Stomach (tissue), 4 donors: ENCODE data around the gene ABCF2.

Experiments
- CTCF ChIP-seq, 7 experiments: fragments of 450-650 bp in 4 of 7; fragments of 200-600 bp in 3 of 7; sonication (generic) in 3 of 7; IDR thresholded peaks; one replicate each; pipeline ENCODE4 v1.5.1; 2016 to 2019; ENCODE audit warnings: antibody characterized with exemption in 7 of 7, control low read depth in 2 of 7, mild to moderate bottlenecking in 1 of 7
- EP300 ChIP-seq: sonication (generic); formaldehyde crosslinking; IDR thresholded peaks from one replicate; pipeline ENCODE4 v1.6.1; 2017; ENCODE audit warnings: antibody characterized with exemption
- POLR2A ChIP-seq, 4 donors: fragments of 450-650 bp; IDR thresholded peaks; one replicate each; pipeline ENCODE4 v1.6.1; 2016; ENCODE audit warnings: antibody characterized with exemption in 4 of 4, control low read depth in 2 of 4, mild to moderate bottlenecking in 1 of 4, moderate library complexity in 1 of 4
- POLR2AphosphoS5 ChIP-seq, 3 donors: sonication (generic); formaldehyde crosslinking; IDR thresholded peaks; one replicate each; pipeline ENCODE4 v1.6.1; 2016; ENCODE audit warnings: antibody characterized with exemption in 3 of 3

GRCh38 chr7:151179287-151179860, 47.6 kb downstream of the ABCF2 start:
- TF ChIP-seq CTCF (IDR thresholded peaks at IDR 0.05) (no peak), POLR2A (IDR thresholded peaks at IDR 0.05) (no peak), POLR2AphosphoS5 (IDR thresholded peaks at IDR 0.05) (no peak), EP300 (no peak)
